Hypothalamus (tissue), 51 donors: ENCODE data around the gene AKNA.

ENCODE experiments used
- DNase-seq, 51 donors: peaks; one replicate each; lab custom pipeline; 2025; lab: John Stamatoyannopoulos, UW

Gene AKNA

GRCh38 chr9:114376586-114377445 is 11.0 kb downstream of the AKNA start:
- no peak for DNase-seq

GRCh38 chr9:114375386-114376175 is 12.2 kb downstream of the AKNA start:
- no peak for DNase-seq

DNA sequence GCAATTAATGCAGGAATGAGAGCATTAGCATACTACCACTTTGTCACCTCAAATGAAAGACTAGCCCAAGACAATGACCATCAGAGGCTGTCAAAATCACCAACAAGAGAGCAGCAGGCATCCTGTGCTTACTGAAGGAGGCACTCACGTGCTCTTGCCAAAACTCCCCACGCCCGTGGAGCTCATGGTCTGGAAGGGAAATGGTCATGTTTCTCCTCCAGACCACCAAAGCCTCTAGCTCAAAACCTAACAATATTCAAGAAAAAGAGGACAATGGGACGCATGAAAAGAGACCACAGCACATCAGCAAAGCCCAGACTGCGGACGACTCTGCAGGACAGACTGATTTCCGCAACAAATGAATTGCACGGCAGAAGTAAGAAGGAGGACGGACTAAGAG is 12.8 kb downstream of the AKNA start:
- no peak for DNase-seq

DNA sequence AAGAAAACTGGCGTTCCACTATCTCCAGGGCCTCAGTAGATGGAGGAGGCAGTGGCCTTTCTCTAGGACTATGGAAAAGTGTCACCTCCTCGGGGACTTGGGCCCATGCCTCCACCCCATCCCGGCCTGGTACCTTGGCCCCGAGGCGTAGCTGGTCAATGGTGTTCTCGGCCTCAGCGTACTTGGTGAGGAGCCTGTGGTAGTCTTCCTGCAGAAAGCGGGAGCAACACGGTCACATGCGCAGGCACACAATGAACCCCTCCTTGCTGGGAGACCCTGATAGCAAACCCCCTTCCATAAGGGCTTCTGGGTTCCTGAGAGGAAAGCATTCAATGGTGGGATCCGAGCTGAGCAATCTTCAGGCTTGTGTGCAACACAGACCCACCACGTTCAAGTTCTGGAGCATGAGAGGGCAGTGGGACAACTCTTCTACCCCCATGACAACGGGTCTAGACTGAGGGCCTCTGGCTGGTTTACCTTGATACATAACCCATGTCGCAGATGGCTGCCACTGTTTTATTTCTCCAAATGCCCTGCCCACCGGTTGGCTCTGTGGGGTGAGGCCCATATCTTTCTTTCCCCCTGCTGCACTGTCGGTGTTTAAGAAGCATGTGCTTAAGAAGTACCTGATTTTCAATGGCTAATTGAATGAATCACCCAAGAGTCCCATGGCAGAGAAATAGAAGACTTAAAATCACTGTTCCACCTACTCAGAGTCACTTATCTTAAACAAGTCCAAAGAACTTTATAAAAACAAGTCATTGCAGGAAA is 13.6 kb downstream of the AKNA start:
- no peak for DNase-seq

DNA sequence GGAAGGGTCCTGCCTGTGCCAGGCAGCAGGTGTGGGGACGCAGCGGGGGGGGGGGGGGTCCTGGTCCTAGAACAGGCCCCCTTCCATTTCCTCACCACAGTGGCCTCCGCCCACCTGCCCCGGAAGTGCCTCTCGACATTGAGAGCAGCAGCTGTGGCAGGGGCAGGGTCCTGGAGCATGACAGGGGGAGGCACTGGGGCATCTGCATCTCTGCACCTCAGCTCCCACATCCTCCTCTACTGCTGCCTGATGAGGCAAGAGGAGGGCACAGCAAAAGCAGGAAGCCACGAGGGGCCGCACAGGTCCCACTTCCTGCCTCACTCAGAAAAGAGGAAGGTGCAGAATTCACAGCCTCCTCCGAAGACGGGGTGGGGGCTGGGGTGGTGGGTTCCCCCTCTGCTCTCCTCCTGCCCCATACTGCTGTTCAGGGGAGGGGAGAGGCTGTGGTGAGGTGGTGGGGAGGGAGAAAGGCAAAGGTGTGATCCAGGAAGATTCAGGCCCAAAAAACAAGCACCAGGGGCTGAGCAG is 14.8 kb downstream of the AKNA start:
- peak in 22 of 51 donors; percentile 17 to 61 (median 34) for DNase-seq

GRCh38 chr9:114371973-114372917 is 15.5 kb downstream of the AKNA start:
- DNase-seq, result peak in 5 of 51 donors; percentile 9 to 41 (median 31)

DNA sequence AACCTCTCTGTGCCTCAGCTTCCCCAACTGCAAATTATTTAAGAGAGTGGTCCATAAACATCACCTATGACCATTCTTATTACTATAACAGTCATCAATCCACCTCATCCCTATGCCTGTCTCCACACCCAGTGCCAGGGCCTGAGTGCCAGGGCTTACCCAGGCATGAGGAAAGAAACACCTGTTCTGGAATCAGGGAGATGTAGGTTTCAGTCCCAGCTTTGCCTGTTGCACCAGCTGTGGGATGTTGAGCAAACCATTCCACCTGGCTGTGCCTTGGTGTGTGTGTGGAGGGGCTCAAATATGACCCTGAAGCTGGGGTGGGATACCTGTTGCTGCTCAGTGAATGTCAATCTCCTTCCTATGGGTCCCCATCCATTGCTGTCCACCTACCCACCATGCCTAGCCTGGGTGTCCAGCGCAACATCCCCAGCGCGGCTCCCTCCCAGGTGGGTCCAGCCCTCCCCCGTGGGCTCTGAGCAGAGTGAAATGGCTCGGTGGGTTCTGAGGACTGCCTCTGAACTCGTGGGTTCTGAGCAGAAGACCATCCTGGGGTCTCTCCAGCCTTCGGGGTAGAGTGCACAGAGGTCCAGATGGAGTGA is 16.3 kb downstream of the AKNA start:
- DNase-seq, result no peak

GRCh38 chr9:114370968-114371320 is 16.8 kb downstream of the AKNA start:
- peak in 45 of 51 donors; percentile 13 to 94 (median 73) for DNase-seq

- DNase-seq, result peak in 16 of 51 donors; percentile 17 to 94 (median 32)
These were observed 17.4 kb downstream of the AKNA start for GRCh38 chr9:114370251-114370967.

DNA sequence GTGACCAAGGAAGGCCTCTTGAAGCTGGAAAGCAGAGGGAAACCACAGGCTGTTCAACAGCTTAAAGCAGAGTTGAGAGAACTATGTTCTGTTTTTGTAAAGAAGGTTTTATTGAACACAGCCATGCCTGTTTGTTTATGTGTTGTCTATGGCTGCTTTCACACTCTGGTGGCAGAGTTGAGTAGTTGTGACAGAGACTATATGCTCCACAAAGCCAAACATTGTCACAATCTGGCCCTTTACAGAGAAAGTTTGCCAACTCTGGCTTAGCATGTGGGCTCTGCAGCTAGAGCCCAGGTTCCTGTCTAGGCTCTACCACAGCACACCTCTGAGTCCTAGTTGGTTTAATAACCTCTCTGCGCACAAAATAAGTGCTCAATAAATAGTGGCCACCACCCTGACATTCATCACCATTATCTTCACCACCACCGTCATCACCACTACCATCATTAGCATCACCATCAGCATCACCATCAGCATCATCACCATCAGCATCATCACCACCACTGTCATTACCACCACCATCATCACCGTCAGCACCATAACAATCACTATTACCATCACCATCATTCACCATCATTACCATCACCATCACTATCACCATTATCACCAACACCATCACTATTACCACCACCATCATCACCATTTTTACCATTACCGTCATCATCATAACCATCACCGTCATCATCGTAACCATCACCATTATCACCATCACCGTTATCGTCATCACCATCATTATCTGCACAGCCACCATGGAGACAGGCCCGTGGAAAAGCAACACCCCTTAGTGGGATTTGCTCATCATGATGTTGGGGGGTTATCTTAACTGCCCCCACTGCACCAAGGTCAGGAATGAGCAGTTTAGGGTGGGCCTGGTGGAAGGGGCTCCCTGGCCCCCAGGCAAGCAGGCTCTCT is 18.3 kb downstream of the AKNA start:
- DNase-seq, result no peak

DNA sequence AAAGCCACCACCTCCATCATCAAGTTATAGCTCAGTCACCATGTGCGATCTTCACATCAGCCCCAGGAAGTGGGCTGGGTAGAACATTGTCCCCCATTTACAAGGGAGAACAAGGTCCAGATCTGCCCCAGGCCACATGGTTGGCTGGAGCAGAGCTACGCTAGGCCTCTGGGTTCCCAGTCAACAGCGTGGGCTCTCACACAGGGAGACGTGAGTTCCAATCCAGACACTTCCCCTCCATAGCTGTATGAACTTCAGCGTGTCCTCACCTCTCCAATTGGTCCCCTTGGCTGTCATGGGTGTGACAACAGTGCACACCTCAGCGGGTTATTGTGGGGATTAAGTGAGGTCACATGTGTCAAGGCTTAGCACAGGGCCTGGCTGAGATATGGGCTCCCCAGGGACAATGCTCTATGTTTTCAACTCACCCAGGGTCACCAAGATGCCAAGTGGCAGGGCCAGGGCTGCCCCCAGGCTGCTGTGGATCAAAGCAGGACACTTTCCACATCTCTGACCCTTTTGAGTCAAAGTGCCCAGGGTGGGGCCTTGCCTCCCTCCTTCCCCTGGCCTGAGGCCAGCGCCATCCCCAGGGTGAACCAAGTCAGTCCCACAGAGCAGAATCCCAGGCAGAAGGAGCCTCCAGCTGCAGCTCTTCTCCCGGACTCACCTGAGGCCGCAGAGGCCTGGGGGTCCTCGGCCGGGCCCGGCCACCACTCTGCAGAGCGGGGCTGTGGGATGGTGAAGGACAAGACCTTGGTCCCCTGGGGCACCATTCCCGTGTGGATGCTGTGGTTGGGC is 19.8 kb downstream of the AKNA start:
- no peak for DNase-seq

- DNase-seq, result no peak
These were observed 20.4 kb downstream of the AKNA start for GRCh38 chr9:114367366-114367765.

DNA sequence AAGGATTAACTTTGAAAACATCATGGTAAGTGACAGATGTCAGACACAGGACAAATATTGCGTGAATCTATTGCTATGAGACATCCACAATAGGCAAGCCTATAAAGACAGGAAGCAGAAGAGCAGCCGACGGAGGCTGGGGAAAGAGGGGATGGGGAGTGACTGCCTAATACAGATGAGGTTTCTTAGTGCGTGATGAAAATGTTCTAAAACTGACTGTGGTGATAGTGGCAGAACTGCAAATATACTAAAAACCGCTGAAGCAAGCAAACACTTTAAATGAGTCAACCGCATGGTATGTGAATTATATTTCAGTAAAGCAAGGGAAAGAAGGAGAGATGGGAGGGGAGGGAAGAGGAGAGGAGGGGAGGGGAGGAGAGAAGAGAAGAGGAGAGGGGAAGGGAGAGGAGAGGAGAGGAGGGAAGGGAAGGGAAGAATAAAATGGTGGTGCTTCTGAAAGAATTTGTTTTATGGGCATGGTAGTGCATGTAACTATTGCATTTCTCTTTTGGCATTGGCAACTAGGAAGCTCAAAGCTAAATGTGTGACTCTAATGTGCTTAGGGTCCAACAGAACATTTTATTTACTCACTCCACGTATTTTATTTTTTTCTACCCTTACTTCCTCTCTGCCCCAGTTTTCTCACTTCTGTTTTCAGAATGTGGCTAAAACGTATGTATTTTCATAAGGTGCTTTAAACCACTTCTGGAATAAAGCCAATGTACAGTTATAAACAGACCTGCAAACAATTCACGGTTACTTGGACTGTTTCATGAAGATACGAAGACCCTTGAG is 21.3 kb downstream of the AKNA start:
- no peak for DNase-seq

GRCh38 chr9:114365194-114365593 is 22.6 kb downstream of the AKNA start:
- DNase-seq, result no peak

DNA sequence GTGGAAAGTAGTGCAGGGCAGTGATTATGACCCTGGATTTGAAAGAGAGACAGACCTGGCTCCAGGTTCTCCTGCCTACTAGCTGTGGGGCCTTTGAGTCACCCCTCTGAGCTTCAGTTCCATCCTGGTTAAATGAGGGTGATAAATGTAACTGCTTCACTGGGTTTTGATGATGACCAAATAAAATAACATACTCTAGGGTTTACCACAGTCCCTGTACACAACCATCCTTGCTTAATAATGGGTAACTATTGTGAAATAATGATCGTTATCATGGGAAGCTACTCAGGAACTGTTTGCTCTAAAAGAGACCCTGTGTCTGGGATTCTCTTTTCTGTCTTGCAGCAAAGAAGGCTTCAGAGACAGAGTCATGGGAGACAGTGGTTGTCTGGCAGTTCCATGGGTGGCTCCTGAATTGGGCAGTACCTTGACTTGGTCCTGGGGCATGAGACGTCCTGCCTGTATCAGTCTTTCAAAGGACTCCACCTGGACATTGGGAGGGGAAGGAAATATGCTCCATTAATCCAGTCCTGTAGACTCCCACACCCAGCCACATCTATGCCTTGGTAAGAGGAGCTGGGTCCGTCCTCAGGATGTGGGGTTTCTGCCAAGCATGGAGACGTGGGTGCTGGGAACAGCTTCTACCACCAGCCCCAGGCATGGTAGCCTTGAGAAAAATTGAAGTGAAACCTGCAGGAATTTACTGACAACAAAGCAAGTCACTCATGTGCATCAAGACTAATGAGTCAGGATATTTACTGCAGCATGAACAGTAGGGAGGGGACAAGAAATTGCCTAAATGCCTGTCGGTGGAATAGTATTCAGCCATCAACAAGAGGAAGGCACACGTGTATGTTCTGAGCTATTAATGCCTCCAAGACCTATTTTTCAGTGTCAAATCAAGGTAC is 23.4 kb downstream of the AKNA start:
- no peak for DNase-seq
